HepG2 (cell line): ENCODE results near the gene KRT76. TPM values are rescaled to one million over a fixed set of nuclear protein-coding genes. Genes with fewer than 3 reads are reported as not detected.

Experiments used
- ARNT2 ChIP-seq: sonication (generic); formaldehyde crosslinking; IDR thresholded peaks from 2 replicates; pipeline ENCODE4 v1.8.0; 2022; ENCODE audit warnings: mild to moderate bottlenecking, low read depth, missing genetic modification reagents, moderate library complexity
- ATF2 ChIP-seq: sonication (generic); formaldehyde crosslinking; IDR thresholded peaks from 2 replicates; pipeline ENCODE4 v1.4.0; 2020; ENCODE audit warnings: missing genetic modification reagents
- DNMT3B ChIP-seq: conservative IDR thresholded peaks from 2 replicates; pipeline ENCODE4 v1.6.1; 2016; ENCODE audit warnings: missing biosample characterization, control low read depth
- GABPA ChIP-seq, 2 experiments: IDR thresholded peaks; 2 replicates each; pipeline ENCODE4 v1.6.1; 2011 to 2016; ENCODE audit warnings: low read depth in 2 of 2, low read length in 1 of 2, missing biosample characterization in 1 of 2, missing genetic modification characterization in 1 of 2
- KDM3A ChIP-seq: IDR thresholded peaks from 2 replicates; pipeline ENCODE4 v1.6.1; 2018; ENCODE audit warnings: low read depth, missing compliant biosample characterization
- MEF2D ChIP-seq: sonication (generic); formaldehyde crosslinking; IDR thresholded peaks from 2 replicates; pipeline ENCODE4 v1.5.1; 2020; ENCODE audit warnings: mild to moderate bottlenecking, missing genetic modification reagents
- MYPOP ChIP-seq: sonication (generic); formaldehyde crosslinking; IDR thresholded peaks from 2 replicates; pipeline ENCODE4 v1.8.1; 2023; ENCODE audit warnings: mild to moderate bottlenecking, moderate library complexity, missing genetic modification reagents
- NKX3-1 ChIP-seq: sonication (generic); formaldehyde crosslinking; IDR thresholded peaks from 2 replicates; pipeline ENCODE4 v1.5.0; 2020; ENCODE audit warnings: missing genetic modification reagents
- POGK ChIP-seq: sonication (generic); formaldehyde crosslinking; conservative IDR thresholded peaks from 2 replicates; pipeline ENCODE4 v1.8.0; 2022; ENCODE audit warnings: mild to moderate bottlenecking, moderate library complexity, missing genetic modification reagents
- RFXAP ChIP-seq: sonication (generic); formaldehyde crosslinking; IDR thresholded peaks from 2 replicates; pipeline ENCODE4 v1.4.0; 2020; ENCODE audit warnings: missing genetic modification reagents, borderline replicate concordance
- TEF ChIP-seq: sonication (generic); formaldehyde crosslinking; IDR thresholded peaks from 2 replicates; pipeline ENCODE4 v1.5.0; 2020; ENCODE audit warnings: missing genetic modification reagents
- TGIF2 ChIP-seq: IDR thresholded peaks from 2 replicates; pipeline ENCODE4 v1.6.1; 2016; ENCODE audit warnings: control low read depth, missing compliant biosample characterization
- ZFP36L1 ChIP-seq: sonication (generic); formaldehyde crosslinking; IDR thresholded peaks from 2 replicates; pipeline ENCODE4 v1.8.0; 2022; ENCODE audit warnings: mild to moderate bottlenecking, missing genetic modification reagents, moderate library complexity
- ZFP37 ChIP-seq: sonication (generic); formaldehyde crosslinking; IDR thresholded peaks from 2 replicates; pipeline ENCODE4 v1.4.0; 2020; ENCODE audit warnings: missing genetic modification reagents, borderline replicate concordance
- ZGPAT ChIP-seq: IDR thresholded peaks from 2 replicates; pipeline ENCODE4 v1.6.1; 2016; ENCODE audit warnings: mild to moderate bottlenecking
- ZNF17 ChIP-seq: sonication (generic); formaldehyde crosslinking; IDR thresholded peaks from 2 replicates; pipeline ENCODE4 v1.5.0; 2020; ENCODE audit warnings: mild to moderate bottlenecking, missing genetic modification reagents
- ZNF256 ChIP-seq: sonication (generic); formaldehyde crosslinking; conservative IDR thresholded peaks from 2 replicates; pipeline ENCODE4 v1.4.0; 2020; ENCODE audit warnings: missing genetic modification reagents
- ZNF580 ChIP-seq: IDR thresholded peaks from 2 replicates; pipeline ENCODE4 v1.6.1; 2016; ENCODE audit warnings: low read depth, borderline replicate concordance
- ZNF605 ChIP-seq: sonication (generic); formaldehyde crosslinking; IDR thresholded peaks from 2 replicates; pipeline ENCODE4 v1.8.0; 2022; ENCODE audit warnings: mild to moderate bottlenecking, missing genetic modification reagents
- ZNF749 ChIP-seq: sonication (generic); formaldehyde crosslinking; IDR thresholded peaks from 2 replicates; pipeline ENCODE4 v1.8.0; 2022; ENCODE audit warnings: mild to moderate bottlenecking, missing genetic modification reagents, moderate library complexity, borderline replicate concordance
- ZSCAN31 ChIP-seq: sonication (generic); formaldehyde crosslinking; IDR thresholded peaks from 2 replicates; pipeline ENCODE4 v1.5.0; 2020; ENCODE audit warnings: low read depth, mild to moderate bottlenecking, missing genetic modification reagents
- polyA plus RNA-seq, 8 experiments: library from polyadenylated mRNA; depleted of rRNA in 3 of 8; stranded (reverse) in 7 of 8; unstranded in 1 of 8; fragments of >200 nt; fragmentation: Illumina TruSeq in 4 of 8; extraction: Trizol in 4 of 8; gene quantifications; 2 replicates each; pipeline versions ENCODE4 v1.2.1 to v1.2.3, GENCODE V29; 2011 to 2016; ENCODE audit warnings: low read depth in 4 of 8, missing spikeins in 1 of 8, mixed read lengths in 1 of 8; ENCODE audit not compliant: insufficient read depth in 1 of 8
- total RNA-seq, 5 experiments: library from RNA; depleted of rRNA; stranded (reverse); fragments of >200 nt; fragmentation: Illumina TruSeq; extraction: Trizol; gene quantifications; 2 replicates each; pipeline ENCODE4 v1.2.3, GENCODE V29; 2016; ENCODE audit warnings: low read depth in 1 of 5

KRT76 gene
- total and polyA plus RNA-seq, 2 of the 13 experiments (the other 11 are each of a cell fraction or from before 2014, with no cell fraction given) = not detected

GRCh38 chr12:52741375-52742195, 35.6 kb downstream of the KRT76 start (continued):
- peak; percentile 34; the same call in 1 of the 2 replicates for TF ChIP-seq ZNF749
- peak; percentile 59; the same call in 1 of the 2 replicates for TF ChIP-seq TGIF2
- 0 out of 2 replicates have a peak, but pooled peaks have one; percentile 48 for TF ChIP-seq ZNF256 (CRISPR knock-in tag)
- no peak for TF ChIP-seq ZGPAT (CRISPR knock-in tag)
- 0 out of 2 replicates have a peak, but pooled peaks have one; percentile 34 for TF ChIP-seq RFXAP (CRISPR knock-in tag)
- TF ChIP-seq POGK (CRISPR knock-in tag) = 0 out of 2 replicates have a peak, but pooled peaks have one; percentile 28
- 0 out of 2 replicates have a peak, but pooled peaks have one; percentile 29 for TF ChIP-seq MEF2D (CRISPR knock-in tag)
- no peak for TF ChIP-seq KDM3A (CRISPR knock-in tag)
- TF ChIP-seq MYPOP (CRISPR knock-in tag) = 0 out of 2 replicates have a peak, but pooled peaks have one; percentile 35
- TF ChIP-seq ZSCAN31 (CRISPR knock-in tag) = 0 out of 2 replicates have a peak, but pooled peaks have one; percentile 31
- 0 out of 2 replicates have a peak, but pooled peaks have one; percentile 30 for TF ChIP-seq ZFP36L1 (CRISPR knock-in tag)
- peak; percentile 68; the same call in 1 of the 2 replicates for TF ChIP-seq DNMT3B (CRISPR knock-in tag)
- TF ChIP-seq TEF (CRISPR knock-in tag) = peak; percentile 81; the same call in 1 of the 2 replicates
- TF ChIP-seq ATF2 (CRISPR knock-in tag) = peak; percentile 33; the same call in 1 of the 2 replicates
- TF ChIP-seq NKX3-1 (CRISPR knock-in tag) = peak; percentile 75; the same call in 1 of the 2 replicates
- TF ChIP-seq ZNF17 (CRISPR knock-in tag) = no peak
- 0 out of 2 replicates have a peak, but pooled peaks have one; percentile 50 for TF ChIP-seq ARNT2 (CRISPR knock-in tag)
- 0 out of 2 replicates have a peak, but pooled peaks have one; percentile 40 for TF ChIP-seq ZNF580
- TF ChIP-seq GABPA (IDR thresholded peaks at IDR 0.05; ENCODE audit: low read depth, low read length) = no peak
- peak; percentile 60 for TF ChIP-seq GABPA (CRISPR knock-in tag; IDR thresholded peaks at IDR 0.05; ENCODE audit: low read depth)
- TF ChIP-seq ZFP37 = peak; percentile 75; the same call in 1 of the 2 replicates
- peak; percentile 55; the same call in 1 of the 2 replicates for TF ChIP-seq ZNF605 (CRISPR knock-in tag)
